Midbrain (tissue), 1 donor: Measurements from ENCODE around the gene SRRT.

Experiments used
- DNase-seq: peaks from one replicate; lab custom pipeline; 2025; lab: John Stamatoyannopoulos, UW

SRRT gene

GRCh38 chr7:100879685-100880261 is 4.9 kb downstream of the SRRT start:
- no peak for DNase-seq

- DNase-seq: peak; percentile 26
Measured at GRCh38 chr7:100880645-100881044, 5.7 kb downstream of the SRRT start.

GRCh38 chr7:100881136-100881535 is 6.2 kb downstream of the SRRT start:
- no peak for DNase-seq

- no peak for DNase-seq
Measured at GRCh38 chr7:100882201-100882600, 7.3 kb downstream of the SRRT start.

GRCh38 chr7:100882785-100883526 is 8.1 kb downstream of the SRRT start:
- DNase-seq: no peak

GRCh38 chr7:100884736-100885439 is 10.0 kb downstream of the SRRT start:
- no peak for DNase-seq

- no peak for DNase-seq
Measured at GRCh38 chr7:100885440-100886141, 10.7 kb downstream of the SRRT start.

- no peak for DNase-seq
Measured at GRCh38 chr7:100886142-100886935, 11.4 kb downstream of the SRRT start.

- DNase-seq: no peak
Measured at GRCh38 chr7:100886936-100887515, 12.1 kb downstream of the SRRT start.

- peak; percentile 37 for DNase-seq
Measured at GRCh38 chr7:100887516-100888290, 12.8 kb downstream of the SRRT start.

GRCh38 chr7:100888291-100888987 is 13.5 kb downstream of the SRRT start:
- DNase-seq: no peak

GRCh38 chr7:100888988-100889750 is 14.3 kb downstream of the SRRT start, which contains the start of gene UFSP1:
Gene UFSP1 (minus strand): TSS chr7:100889715. CDS start chr7:100889271, 444 bp downstream.
- peak; percentile 66 for DNase-seq

GRCh38 chr7:100890653-100891567 is 16.0 kb downstream of the SRRT start:
- DNase-seq: no peak

GRCh38 chr7:100891568-100892247 is 16.8 kb downstream of the SRRT start:
- DNase-seq: no peak

- no peak for DNase-seq
Measured at GRCh38 chr7:100892364-100893317, 17.7 kb downstream of the SRRT start.

- DNase-seq: no peak
Measured at GRCh38 chr7:100893318-100893895, 18.5 kb downstream of the SRRT start.
